HL-60 (cell line): ENCODE measurements around the gene C14orf180.
"Not testable (repeated sequence)": the region's sequence is repeated elsewhere in the genome, so short reads cannot be mapped to it uniquely, and the experiment has no call there.

Experiments
- DNase-seq, 2 experiments: peaks; one replicate each; pipeline ENCODE4 v3.0.0-alpha.2; 2010 to 2020; ENCODE audit warnings: low read depth in 1 of 2, low spot score in 1 of 2
- H3K27ac ChIP-seq: fragments of 250-450 bp; sonication (Bioruptor Pico); replicated peaks from 2 replicates; pipeline ENCODE4 v1.5.1; 2020; ENCODE audit warnings: mild to moderate bottlenecking, moderate library complexity
- H3K27me3 ChIP-seq: fragments of 250-450 bp; sonication (Bioruptor Pico); 2 replicates; pipeline ENCODE4 v1.5.1; 2021; ENCODE audit warnings: mild to moderate bottlenecking, moderate library complexity; ENCODE audit not compliant: insufficient read depth, poor library complexity, severe bottlenecking
- H3K4me3 ChIP-seq: replicated peaks from 2 replicates; pipeline ENCODE4 v1.5.1; 2011; ENCODE audit warnings: mild to moderate bottlenecking, control low read depth, low read length; ENCODE audit not compliant: insufficient read depth
- CTCF ChIP-seq: IDR thresholded peaks from one replicate; pipeline ENCODE4 v1.5.1; 2011; ENCODE audit warnings: low read length, control low read depth, inconsistent platforms; ENCODE audit not compliant: insufficient read depth
- GABPA ChIP-seq: IDR thresholded peaks from 2 replicates; pipeline ENCODE4 v1.6.1; 2012; ENCODE audit warnings: low read depth
- POLR2AphosphoS5 ChIP-seq: IDR thresholded peaks from 2 replicates; pipeline ENCODE4 v1.6.1; 2012; ENCODE audit warnings: low read depth
- REST ChIP-seq: IDR thresholded peaks from 2 replicates; pipeline ENCODE4 v1.6.1; 2012; ENCODE audit warnings: low read depth; ENCODE audit not compliant: insufficient replicate concordance
- SPI1 ChIP-seq: IDR thresholded peaks from 2 replicates; pipeline ENCODE4 v1.6.1; 2012; ENCODE audit warnings: low read depth, mild to moderate bottlenecking, borderline replicate concordance

C14orf180 gene

GRCh38 chr14:104635717-104636116, 56.2 kb downstream of the C14orf180 start:
- DNase-seq = no peak
- peaks cover 15% of the 10 kb centered on the region for H3K27me3 ChIP-seq
- no peak overlapping the region for H3K27ac ChIP-seq
- TF ChIP-seq POLR2AphosphoS5 = no peak
- no peak for TF ChIP-seq REST
- no peak overlapping the region for H3K4me3 ChIP-seq

GRCh38 chr14:104636131-104636530, 56.6 kb downstream of the C14orf180 start:
- H3K27ac ChIP-seq = no peak overlapping the region
- H3K27me3 ChIP-seq = peaks cover 12% of the 10 kb centered on the region
- DNase-seq = no peak
- no peak overlapping the region for H3K4me3 ChIP-seq
- no peak for TF ChIP-seq POLR2AphosphoS5
- no peak for TF ChIP-seq SPI1
- TF ChIP-seq CTCF = no peak
- TF ChIP-seq GABPA = no peak
- no peak for TF ChIP-seq REST

GRCh38 chr14:104636846-104637545, 57.4 kb downstream of the C14orf180 start:
- H3K4me3 ChIP-seq, H3K27ac ChIP-seq, H3K27me3 ChIP-seq, DNase-seq: not testable (repeated sequence)

- H3K27ac ChIP-seq = no peak overlapping the region
Measured at GRCh38 chr14:104637546-104638003, 58.0 kb downstream of the C14orf180 start.

More at GRCh38 chr14:104637546-104638003, 58.0 kb downstream of the C14orf180 start:
- Histone ChIP-seq H3K27me3 (peaks cover 3% of the 10 kb centered on the region), H3K4me3 (no peak overlapping the region)
- no peak for TF ChIP-seq CTCF
- TF ChIP-seq SPI1 = no peak
- no peak for TF ChIP-seq POLR2AphosphoS5
- TF ChIP-seq REST = no peak
- TF ChIP-seq GABPA = no peak
- no peak for DNase-seq
